ENCODE measurements around the gene TMEM63A.

DNA sequence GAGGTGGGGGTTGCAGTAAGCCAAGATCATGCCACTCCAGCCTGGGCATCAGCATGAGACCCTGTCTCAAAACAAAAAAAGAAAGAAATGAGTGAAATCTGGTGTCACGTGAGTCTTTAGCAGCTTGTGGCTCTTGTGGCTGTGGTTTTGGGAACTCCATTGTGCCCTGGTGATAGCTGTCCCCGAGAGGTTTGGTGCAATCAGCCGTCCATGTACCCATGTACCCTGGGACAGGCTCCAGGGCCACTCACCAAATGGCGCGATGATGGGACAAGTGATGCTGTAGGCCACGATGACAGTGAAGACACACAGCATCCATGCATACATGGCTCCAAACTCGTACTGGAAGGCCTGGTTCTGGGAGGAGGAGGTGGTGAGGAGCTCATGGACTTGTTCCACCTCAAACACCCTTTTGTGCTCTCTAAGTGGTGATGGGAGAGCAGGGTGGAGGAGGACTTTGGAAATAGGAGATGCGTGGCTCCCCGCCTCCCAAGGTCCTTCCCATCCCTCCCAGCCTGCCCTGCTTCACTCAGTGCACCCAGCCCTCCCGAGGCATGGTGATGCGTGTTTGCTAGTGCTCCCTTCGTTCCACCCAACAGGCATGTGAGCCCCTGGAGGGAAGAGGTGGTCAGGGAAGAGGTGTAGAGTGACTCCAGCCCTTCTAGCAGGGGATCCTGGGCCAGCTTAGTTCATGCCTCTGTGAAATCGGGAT lies 29.6 kb downstream of the TMEM63A start:
- TF ChIP-seq POLR2A (IDR thresholded peaks at IDR 0.05) (no peak), POLR2AphosphoS5 (IDR thresholded peaks at IDR 0.05) (peak in 1 of 3 donors; percentile 14)
- TF ChIP-seq, protein P1, sequence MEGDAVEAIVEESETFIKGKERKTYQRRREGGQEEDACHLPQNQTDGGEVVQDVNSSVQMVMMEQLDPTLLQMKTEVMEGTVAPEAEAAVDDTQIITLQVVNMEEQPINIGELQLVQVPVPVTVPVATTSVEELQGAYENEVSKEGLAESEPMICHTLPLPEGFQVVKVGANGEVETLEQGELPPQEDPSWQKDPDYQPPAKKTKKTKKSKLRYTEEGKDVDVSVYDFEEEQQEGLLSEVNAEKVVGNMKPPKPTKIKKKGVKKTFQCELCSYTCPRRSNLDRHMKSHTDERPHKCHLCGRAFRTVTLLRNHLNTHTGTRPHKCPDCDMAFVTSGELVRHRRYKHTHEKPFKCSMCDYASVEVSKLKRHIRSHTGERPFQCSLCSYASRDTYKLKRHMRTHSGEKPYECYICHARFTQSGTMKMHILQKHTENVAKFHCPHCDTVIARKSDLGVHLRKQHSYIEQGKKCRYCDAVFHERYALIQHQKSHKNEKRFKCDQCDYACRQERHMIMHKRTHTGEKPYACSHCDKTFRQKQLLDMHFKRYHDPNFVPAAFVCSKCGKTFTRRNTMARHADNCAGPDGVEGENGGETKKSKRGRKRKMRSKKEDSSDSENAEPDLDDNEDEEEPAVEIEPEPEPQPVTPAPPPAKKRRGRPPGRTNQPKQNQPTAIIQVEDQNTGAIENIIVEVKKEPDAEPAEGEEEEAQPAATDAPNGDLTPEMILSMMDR (IDR thresholded peaks at IDR 0.05 in 8 of 11, conservative IDR thresholded peaks at IDR 0.05 in 3 of 11): no peak

Measured in spleen (tissue), 7 donors.